Endothelial cell of umbilical vein (primary cell): Measurements from ENCODE around the gene MCM7. TPM values are rescaled to one million over a fixed set of nuclear protein-coding genes. Genes with fewer than 3 reads are reported as not detected.

Experiments used
- BruUV-seq: library from RNA; stranded (reverse); fragments of 400-500 nt; replicated peaks from 2 replicates; lab custom pipeline; 2021; lab: Mats Ljungman, UMichigan
- CTCF ChIA-PET: fragments of 300-600, 350-600 bp; sonication (Branson Sonifier 250); formaldehyde crosslinking; loops from one replicate; lab custom pipeline; 2021; ENCODE audit warnings: antibody characterized with exemption, inconsistent platforms; lab: Charles Lee
- POLR2A ChIA-PET: fragments of 300-600, 350-600 bp; sonication (Branson Sonifier 250); formaldehyde crosslinking; loops from one replicate; lab custom pipeline; 2021; ENCODE audit warnings: antibody characterized with exemption, inconsistent platforms; lab: Charles Lee
- DNase-seq: peaks from one replicate; pipeline ENCODE4 v3.0.0-alpha.2; 2011; ENCODE audit warnings: low read depth, low spot score
- FAIRE-seq: peaks from 2 replicates; lab custom pipeline; 2011; peaks lifted over from hg19 to GRCh38; lab: Jason Lieb, UNC
- H2AFZ ChIP-seq: 2 replicates; pipeline ENCODE4 v1.6.0; 2012; ENCODE audit warnings: low read depth, low read length, control low read depth, inconsistent platforms
- H3K27ac ChIP-seq: 2 replicates; pipeline ENCODE4 v1.5.1; 2011; ENCODE audit warnings: low read depth, mild to moderate bottlenecking, control low read depth, low read length, moderate library complexity; ENCODE audit not compliant: insufficient read depth
- H3K27me3 ChIP-seq, 2 experiments: 2 replicates each; pipeline versions ENCODE4 v1.6.0 to v1.6.1; 2011; ENCODE audit warnings: low read length in 2 of 2, mixed read lengths in 1 of 2; ENCODE audit not compliant: control insufficient read depth in 2 of 2, insufficient read depth in 2 of 2
- H3K36me3 ChIP-seq, 2 experiments: 2 replicates in 1 of 2; 3 replicates in 1 of 2; pipeline ENCODE4 v1.5.1; 2011; ENCODE audit warnings: low read length in 2 of 2, mild to moderate bottlenecking in 1 of 2, moderate library complexity in 1 of 2; ENCODE audit not compliant: control insufficient read depth in 2 of 2, insufficient read depth in 2 of 2; ENCODE audit errors: extremely low read depth in 1 of 2
- H3K4me1 ChIP-seq: 3 replicates; pipeline ENCODE4 v1.5.1; 2011; ENCODE audit warnings: mild to moderate bottlenecking, low read length; ENCODE audit not compliant: control insufficient read depth, insufficient read depth; ENCODE audit errors: extremely low read depth
- H3K4me2 ChIP-seq: 2 replicates; pipeline ENCODE4 v1.6.1; 2011; ENCODE audit warnings: low read length, control low read depth, mixed read lengths; ENCODE audit not compliant: insufficient read depth
- H3K4me3 ChIP-seq, 3 experiments: fragments of 200-600 bp in 1 of 3; sonication (generic), shearing (Covaris generic) in 1 of 3; replicated peaks in 1 of 3; 2 replicates each; pipeline ENCODE4 v1.5.1; 2011 to 2016; ENCODE audit warnings: control low read depth in 3 of 3, low read length in 3 of 3, mild to moderate bottlenecking in 2 of 3, inconsistent platforms in 1 of 3, low read depth in 1 of 3, moderate library complexity in 1 of 3; ENCODE audit not compliant: insufficient read depth in 1 of 3
- H3K79me2 ChIP-seq: 2 replicates; pipeline ENCODE4 v1.6.0; 2012; ENCODE audit warnings: low read length, inconsistent platforms; ENCODE audit not compliant: control insufficient read depth, insufficient read depth
- H3K9ac ChIP-seq: replicated peaks from 2 replicates; pipeline ENCODE3; 2011; ENCODE audit warnings: low read length, control low read depth; ENCODE audit not compliant: insufficient read depth; ENCODE audit errors: extremely low read depth
- H3K9me1 ChIP-seq: replicated peaks from 3 replicates; pipeline ENCODE4 v1.6.0; 2011; ENCODE audit warnings: mild to moderate bottlenecking, low read length; ENCODE audit not compliant: control insufficient read depth, insufficient read depth; ENCODE audit errors: extremely low read depth
- H3K9me3 ChIP-seq: replicated peaks from 2 replicates; pipeline ENCODE4 v1.5.1; 2012; ENCODE audit warnings: low read length, inconsistent platforms; ENCODE audit not compliant: control insufficient read depth, insufficient read depth
- H4K20me1 ChIP-seq: replicated peaks from 2 replicates; pipeline ENCODE3; 2011; ENCODE audit warnings: mild to moderate bottlenecking, low read length; ENCODE audit not compliant: control insufficient read depth, insufficient read depth; ENCODE audit errors: extremely low read depth
- EZH2 ChIP-seq: IDR thresholded peaks from 2 replicates; pipeline ENCODE4 v1.6.1; 2012; ENCODE audit warnings: borderline replicate concordance, low read depth, mild to moderate bottlenecking, moderate library complexity, low read length, inconsistent platforms; ENCODE audit not compliant: severe bottlenecking
- FOS ChIP-seq: IDR thresholded peaks from 2 replicates; pipeline ENCODE4 v1.6.1; 2011; ENCODE audit warnings: mild to moderate bottlenecking, low read length, moderate library complexity, borderline replicate concordance; ENCODE audit not compliant: insufficient read depth
- GATA2 ChIP-seq: IDR thresholded peaks from 2 replicates; pipeline ENCODE4 v1.7.0; 2011; ENCODE audit warnings: low read depth, mild to moderate bottlenecking, moderate library complexity, mixed read lengths, low read length; ENCODE audit not compliant: insufficient read length, insufficient read depth
- MYC ChIP-seq: IDR thresholded peaks from one replicate; pipeline ENCODE4 v1.6.1; 2011; ENCODE audit warnings: mild to moderate bottlenecking, low read depth, low read length
- POLR2A ChIP-seq: IDR thresholded peaks from 2 replicates; pipeline ENCODE4 v1.6.1; 2012; ENCODE audit warnings: low read depth, mild to moderate bottlenecking, control low read depth, low read length
- dilution Hi-C: fragments of 300-500 bp; cut with MboI; formaldehyde crosslinking; loops from one replicate; pipeline ENCODE4 v1.15.0; 2019; ENCODE audit warnings: low sequenced_read_pairs; ENCODE audit not compliant: extremely low pct_ligation_motif_present
- intact Hi-C: fragments of 100-400 bp; cut with micrococcal nuclease; formaldehyde crosslinking; loops from one replicate; pipeline ENCODE4 v1.10.0; 2022
- polyA plus RNA-seq, 4 experiments: library from polyadenylated mRNA; depleted of rRNA in 3 of 4; stranded (reverse) in 3 of 4; unstranded in 1 of 4; fragments of >200 nt; gene quantifications; 2 replicates each; pipeline versions ENCODE4 v1.2.1 to v1.2.3, GENCODE V29; 2011 to 2012; ENCODE audit warnings: missing spikeins in 1 of 4
- total RNA-seq: library from RNA; stranded (reverse); gene quantifications from 2 replicates; pipeline ENCODE4 v1.2.3, GENCODE V29; 2021
- TF ChIP-seq, protein P1 (sequence below), 2 donors: IDR thresholded peaks; 1 replicate in 1 of 2; 2 replicates in 1 of 2; pipeline ENCODE4 v1.5.1; 2011; ENCODE audit warnings: low read length in 2 of 2, mild to moderate bottlenecking in 2 of 2, moderate library complexity in 2 of 2, control low read depth in 1 of 2, inconsistent platforms in 1 of 2, low read depth in 1 of 2; ENCODE audit not compliant: insufficient read depth in 1 of 2; ENCODE audit errors: extremely low read depth in 1 of 2
- TF ChIP-seq, protein P2 (sequence below): IDR thresholded peaks from 2 replicates; pipeline ENCODE4 v1.6.1; 2011; ENCODE audit not compliant: insufficient read depth, insufficient read length

The MCM7 gene
- total and polyA plus RNA-seq, 2 donors (not counting 3 experiments of a cell fraction or from before 2014, with no cell fraction given) = 156 to 187 TPM

GRCh38 chr7:100132697-100133151, 31.5 kb upstream of the MCM7 start:
- peaks cover 5% of the 10 kb centered on the region for H3K4me1 ChIP-seq
- no peak overlapping the region for H2AFZ ChIP-seq
- no peaks in the 10 kb centered on the region for H3K9me1 ChIP-seq
- no peaks in the 10 kb centered on the region for H3K36me3 ChIP-seq
- dilution Hi-C loops (no loop called here), intact Hi-C loops (no loop called here)
- H3K79me2 ChIP-seq = no peaks in the 10 kb centered on the region
- H3K4me2 ChIP-seq = no peak overlapping the region
- H3K4me3 ChIP-seq = no peak overlapping the region
- DNase-seq (peak; percentile 55), FAIRE-seq (peak; percentile 83)
- ChIA-PET POLR2A (no interaction called here), CTCF (interaction anchor here (0.6 to 5.9 kb wide), 28 partner anchors 8 to 275 kb away, joined by 3 to 79 read pairs (median 4); partner anchors contain the start of genes AP4M1, GAL3ST4, LAMTOR4 and MCM7)
- H3K9ac ChIP-seq = no peak overlapping the region
- H3K27me3 ChIP-seq = no peaks in the 10 kb centered on the region
- H4K20me1 ChIP-seq = no peaks in the 10 kb centered on the region
- H3K9me3 ChIP-seq = no peaks in the 10 kb centered on the region
- no TSS peak for BruUV-seq
- TF ChIP-seq EZH2 (no peak), POLR2A (no peak), FOS (no peak), MYC (no peak), GATA2 (no peak)
- TF ChIP-seq, protein P1, sequence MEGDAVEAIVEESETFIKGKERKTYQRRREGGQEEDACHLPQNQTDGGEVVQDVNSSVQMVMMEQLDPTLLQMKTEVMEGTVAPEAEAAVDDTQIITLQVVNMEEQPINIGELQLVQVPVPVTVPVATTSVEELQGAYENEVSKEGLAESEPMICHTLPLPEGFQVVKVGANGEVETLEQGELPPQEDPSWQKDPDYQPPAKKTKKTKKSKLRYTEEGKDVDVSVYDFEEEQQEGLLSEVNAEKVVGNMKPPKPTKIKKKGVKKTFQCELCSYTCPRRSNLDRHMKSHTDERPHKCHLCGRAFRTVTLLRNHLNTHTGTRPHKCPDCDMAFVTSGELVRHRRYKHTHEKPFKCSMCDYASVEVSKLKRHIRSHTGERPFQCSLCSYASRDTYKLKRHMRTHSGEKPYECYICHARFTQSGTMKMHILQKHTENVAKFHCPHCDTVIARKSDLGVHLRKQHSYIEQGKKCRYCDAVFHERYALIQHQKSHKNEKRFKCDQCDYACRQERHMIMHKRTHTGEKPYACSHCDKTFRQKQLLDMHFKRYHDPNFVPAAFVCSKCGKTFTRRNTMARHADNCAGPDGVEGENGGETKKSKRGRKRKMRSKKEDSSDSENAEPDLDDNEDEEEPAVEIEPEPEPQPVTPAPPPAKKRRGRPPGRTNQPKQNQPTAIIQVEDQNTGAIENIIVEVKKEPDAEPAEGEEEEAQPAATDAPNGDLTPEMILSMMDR (IDR thresholded peaks at IDR 0.05; ENCODE audit: extremely low read depth in 1 of 2, insufficient read depth in 1 of 2, low read depth in 1 of 2, low read length in 2 of 2) = peak; percentile 79 to 92
- TF ChIP-seq, protein P2, sequence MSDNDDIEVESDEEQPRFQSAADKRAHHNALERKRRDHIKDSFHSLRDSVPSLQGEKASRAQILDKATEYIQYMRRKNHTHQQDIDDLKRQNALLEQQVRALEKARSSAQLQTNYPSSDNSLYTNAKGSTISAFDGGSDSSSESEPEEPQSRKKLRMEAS = no peak
- no peak overlapping the region for H3K27ac ChIP-seq
